NCI-H2171 (cell line): ENCODE measurements around the gene CSNK1D.

Experiments used
- DNase-seq: peaks from one replicate; lab custom pipeline; 2025; lab: John Stamatoyannopoulos, UW

CSNK1D gene

GRCh38 chr17:82310877-82311276, 37.4 kb upstream of the CSNK1D start:
- DNase-seq = no peak

GRCh38 chr17:82309656-82310570, 36.4 kb upstream of the CSNK1D start:
- DNase-seq = no peak

- no peak for DNase-seq
Measured at GRCh38 chr17:82305727-82306300, 32.3 kb upstream of the CSNK1D start.

- no peak for DNase-seq
Measured at GRCh38 chr17:82304826-82305726, 31.6 kb upstream of the CSNK1D start.

- DNase-seq = no peak
Measured at GRCh38 chr17:82303944-82304808, 30.7 kb upstream of the CSNK1D start.

GRCh38 chr17:82302991-82303943, 29.8 kb upstream of the CSNK1D start:
- no peak for DNase-seq

- no peak for DNase-seq
Measured at GRCh38 chr17:82302568-82302963, 29.1 kb upstream of the CSNK1D start.

GRCh38 chr17:82301916-82302567, 28.5 kb upstream of the CSNK1D start:
- DNase-seq = no peak

GRCh38 chr17:82301300-82301915, 27.9 kb upstream of the CSNK1D start:
- no peak for DNase-seq

- DNase-seq = peak; percentile 46
Measured at GRCh38 chr17:82300707-82301270, 27.3 kb upstream of the CSNK1D start.

GRCh38 chr17:82300228-82300627, 26.7 kb upstream of the CSNK1D start:
- DNase-seq = no peak

GRCh38 chr17:82299452-82299851, 26.0 kb upstream of the CSNK1D start:
- no peak for DNase-seq

- no peak for DNase-seq
Measured at GRCh38 chr17:82298538-82299421, 25.3 kb upstream of the CSNK1D start.

GRCh38 chr17:82297714-82298537, 24.4 kb upstream of the CSNK1D start:
- no peak for DNase-seq

GRCh38 chr17:82297280-82297713, 23.8 kb upstream of the CSNK1D start:
- no peak for DNase-seq

- DNase-seq = no peak
Measured at GRCh38 chr17:82296511-82297279, 23.2 kb upstream of the CSNK1D start.
